ENCODE data around the gene MPEG1.

GRCh38 chr11:59204746-59205145 lies 8.0 kb downstream of the MPEG1 start:
- TF ChIP-seq EZH2 (IDR thresholded peaks at IDR 0.05; ENCODE audit: low read length, missing control alignments): no peak
- TF ChIP-seq CTCF (conservative IDR thresholded peaks at IDR 0.05 in 1 of 2, IDR thresholded peaks at IDR 0.05 in 1 of 2; ENCODE audit: low read depth in 1 of 2, low read length in 2 of 2): no peak

Data from fibroblast of lung (primary cell).